ENCODE measurements around the gene CHID1. TPM values are rescaled to one million over a fixed set of nuclear protein-coding genes. Genes with fewer than 3 reads are reported as not detected.
A peak's percentile ranks its signal among the peaks of the same experiment; 100 is the strongest.

CHID1 gene
- total RNA-seq, 1 donor: 42.3 TPM

DNA sequence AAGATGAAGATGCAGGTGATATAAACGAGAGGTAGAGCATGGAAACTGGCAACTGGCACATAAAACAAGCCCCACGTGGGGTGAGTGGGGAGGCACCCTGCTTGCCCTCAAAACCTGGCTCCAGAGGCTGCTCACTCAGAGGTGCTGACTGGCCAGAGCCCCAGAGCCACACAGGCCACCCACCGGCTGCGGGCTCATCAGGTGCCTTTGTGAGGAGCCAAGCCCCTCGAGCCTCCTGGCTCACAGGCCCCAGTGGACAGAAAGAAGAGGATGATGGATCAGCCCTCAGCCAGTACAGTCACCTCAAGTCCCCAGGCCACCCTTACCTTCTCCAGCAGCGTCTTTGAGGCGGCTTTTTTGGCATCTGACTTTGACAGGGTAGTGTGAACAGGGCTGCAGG lies 6.2 kb downstream of the CHID1 start:
- TF ChIP-seq, protein P1, sequence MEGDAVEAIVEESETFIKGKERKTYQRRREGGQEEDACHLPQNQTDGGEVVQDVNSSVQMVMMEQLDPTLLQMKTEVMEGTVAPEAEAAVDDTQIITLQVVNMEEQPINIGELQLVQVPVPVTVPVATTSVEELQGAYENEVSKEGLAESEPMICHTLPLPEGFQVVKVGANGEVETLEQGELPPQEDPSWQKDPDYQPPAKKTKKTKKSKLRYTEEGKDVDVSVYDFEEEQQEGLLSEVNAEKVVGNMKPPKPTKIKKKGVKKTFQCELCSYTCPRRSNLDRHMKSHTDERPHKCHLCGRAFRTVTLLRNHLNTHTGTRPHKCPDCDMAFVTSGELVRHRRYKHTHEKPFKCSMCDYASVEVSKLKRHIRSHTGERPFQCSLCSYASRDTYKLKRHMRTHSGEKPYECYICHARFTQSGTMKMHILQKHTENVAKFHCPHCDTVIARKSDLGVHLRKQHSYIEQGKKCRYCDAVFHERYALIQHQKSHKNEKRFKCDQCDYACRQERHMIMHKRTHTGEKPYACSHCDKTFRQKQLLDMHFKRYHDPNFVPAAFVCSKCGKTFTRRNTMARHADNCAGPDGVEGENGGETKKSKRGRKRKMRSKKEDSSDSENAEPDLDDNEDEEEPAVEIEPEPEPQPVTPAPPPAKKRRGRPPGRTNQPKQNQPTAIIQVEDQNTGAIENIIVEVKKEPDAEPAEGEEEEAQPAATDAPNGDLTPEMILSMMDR (IDR thresholded peaks at IDR 0.05; ENCODE audit: insufficient read depth, low read depth, low read length): no peak
- no peak for DNase-seq (ENCODE audit: low read depth)
- no peak overlapping the region for H3K4me3 ChIP-seq (ENCODE audit: low read depth, low read length)

DNA sequence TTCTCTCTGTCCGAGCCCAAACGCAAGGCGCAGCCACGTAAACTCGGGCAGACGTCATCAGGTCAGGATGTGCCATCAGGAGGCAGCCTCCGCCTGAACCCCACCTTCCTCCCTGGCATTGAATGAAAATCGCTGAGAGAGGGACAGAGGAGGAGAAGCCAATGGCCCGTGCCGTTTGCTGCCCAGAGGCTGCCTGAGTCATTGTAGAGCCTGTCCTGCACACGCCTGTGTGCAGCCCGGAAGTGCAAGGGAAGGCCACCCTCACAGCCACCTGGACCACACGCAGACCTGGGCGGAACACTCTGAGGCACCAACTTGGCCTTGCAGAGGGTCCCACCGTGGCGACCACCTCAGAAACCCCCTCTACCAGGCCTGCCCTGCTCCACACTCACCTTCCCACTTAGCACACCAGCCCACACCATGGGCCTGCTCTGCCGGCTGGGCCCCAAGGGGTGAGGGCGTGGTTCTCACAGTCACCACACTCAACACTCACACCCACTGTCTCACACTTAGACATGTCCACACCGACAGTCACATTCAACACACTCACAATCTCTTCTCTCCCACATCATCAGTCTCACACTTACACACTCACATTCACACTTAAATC lies 9.1 kb downstream of the CHID1 start:
- TF ChIP-seq, protein P1 (IDR thresholded peaks at IDR 0.05; ENCODE audit: insufficient read depth, low read depth, low read length): no peak
- DNase-seq (ENCODE audit: low read depth): no peak

DNA sequence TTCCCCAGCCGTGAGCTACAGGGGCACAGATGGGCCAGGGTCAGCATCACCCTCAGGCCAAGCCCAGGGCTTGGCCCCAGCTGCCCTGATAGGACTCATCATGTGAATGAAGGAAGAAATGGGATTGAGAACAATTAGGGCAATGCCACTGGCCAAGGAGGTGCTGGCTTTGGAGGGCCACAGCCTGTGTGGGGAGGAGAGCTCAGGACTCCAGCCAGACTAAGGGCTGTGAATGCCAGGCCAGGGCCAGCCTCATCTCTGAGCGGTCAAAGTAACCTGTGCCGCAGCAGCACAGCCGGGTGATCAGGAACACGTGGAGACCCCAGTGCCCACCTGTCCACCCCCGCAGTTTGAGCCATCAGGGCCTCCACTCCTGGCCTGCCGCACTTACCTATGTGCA lies 10.1 kb downstream of the CHID1 start:
- TF ChIP-seq, protein P1 (IDR thresholded peaks at IDR 0.05; ENCODE audit: insufficient read depth, low read depth, low read length): no peak
- no peak for DNase-seq (ENCODE audit: low read depth)
- no peak overlapping the region for H3K4me3 ChIP-seq (ENCODE audit: low read depth, low read length)

More for the DNA sequence above, 9.1 kb downstream of the CHID1 start:
- no peak overlapping the region for H3K4me3 ChIP-seq (ENCODE audit: low read depth, low read length)

DNA sequence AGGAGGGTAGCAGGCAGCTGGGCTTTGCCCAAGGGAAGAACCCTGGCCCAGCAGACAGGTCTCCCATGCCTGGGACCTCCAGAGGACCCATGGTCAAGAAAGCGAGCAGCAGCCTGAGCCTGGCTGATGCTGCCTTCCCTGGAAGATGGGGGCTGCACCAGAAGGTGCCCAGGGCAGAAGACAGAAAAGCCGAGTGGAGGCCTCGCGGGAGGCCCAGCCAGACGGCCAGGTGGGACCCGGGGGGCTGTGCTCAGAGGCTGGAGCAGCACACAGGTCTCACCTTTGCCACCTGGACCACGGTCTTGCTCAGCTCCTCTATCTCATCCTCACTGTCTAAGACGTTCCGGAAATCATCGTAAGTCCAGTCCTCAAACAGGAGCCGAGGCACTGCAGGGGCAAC lies 10.9 kb downstream of the CHID1 start:
- DNase-seq (ENCODE audit: low read depth): no peak
- no peak overlapping the region for H3K4me3 ChIP-seq (ENCODE audit: low read depth, low read length)
- TF ChIP-seq, protein P1 (IDR thresholded peaks at IDR 0.05; ENCODE audit: insufficient read depth, low read depth, low read length): no peak

DNA sequence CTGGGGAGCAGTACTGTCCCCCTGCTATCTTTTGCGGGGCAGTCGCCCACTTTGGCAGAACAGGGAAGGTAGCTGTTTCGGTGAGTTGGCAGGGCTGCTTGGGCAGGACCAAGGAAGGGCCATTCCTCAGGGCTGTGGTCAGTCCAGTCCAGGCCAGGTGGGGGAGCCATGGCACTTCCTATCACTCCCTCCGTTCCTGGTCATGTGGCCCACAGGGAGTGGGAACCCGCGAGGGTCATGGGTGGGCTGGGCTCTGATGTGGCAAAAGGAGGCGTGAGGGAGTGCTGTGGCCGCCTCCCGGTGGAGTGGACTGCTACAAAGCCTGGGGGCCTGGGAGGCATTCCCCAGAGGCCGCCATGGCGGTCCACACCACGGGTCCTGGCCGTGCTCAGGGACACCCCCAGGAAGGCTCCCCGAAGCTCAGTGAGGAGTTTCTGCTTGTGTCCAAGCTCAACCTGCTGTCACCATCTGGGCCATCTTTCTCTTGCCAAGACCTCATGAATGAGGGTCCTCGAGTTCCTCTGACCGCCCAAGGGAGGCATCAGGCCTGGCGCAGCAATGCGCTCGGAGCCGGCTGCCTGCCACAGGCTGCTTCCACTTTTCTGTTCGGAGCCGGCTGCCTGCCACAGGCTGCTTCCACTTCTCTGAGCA lies 11.9 kb downstream of the CHID1 start:
- peak; percentile 21 for DNase-seq (ENCODE audit: low read depth)
- no peak overlapping the region for H3K4me3 ChIP-seq (ENCODE audit: low read depth, low read length)
- TF ChIP-seq, protein P1 (IDR thresholded peaks at IDR 0.05; ENCODE audit: insufficient read depth, low read depth, low read length): peak; percentile 37

DNA sequence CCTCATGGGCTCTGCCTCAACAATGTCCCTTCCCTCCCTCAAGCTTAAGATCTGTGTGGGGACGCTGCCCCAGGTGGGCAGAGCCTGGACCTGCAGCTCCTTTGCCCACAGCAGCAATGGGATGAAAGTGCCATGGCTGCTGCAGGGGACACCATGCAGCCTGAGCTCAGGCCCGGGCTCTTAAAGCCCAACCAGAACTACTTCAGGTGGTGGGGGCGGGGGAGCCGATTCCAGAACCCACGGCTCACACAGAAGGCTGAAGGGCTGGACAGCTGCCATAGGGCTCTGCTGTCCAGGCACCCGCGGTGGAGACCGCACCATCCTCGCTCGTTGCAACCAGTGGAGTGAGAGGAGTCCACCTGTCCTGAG lies 12.5 kb downstream of the CHID1 start:
- peak; percentile 17 for DNase-seq (ENCODE audit: low read depth)
- TF ChIP-seq, protein P1 (IDR thresholded peaks at IDR 0.05; ENCODE audit: insufficient read depth, low read depth, low read length): peak; percentile 44

More for the DNA sequence above, 12.5 kb downstream of the CHID1 start:
- H3K4me3 ChIP-seq (ENCODE audit: low read depth, low read length): no peak overlapping the region

All from fibroblast of villous mesenchyme (primary cell).